Stomach (tissue), 4 donors: ENCODE data around the gene EML3.

Experiments
- EP300 ChIP-seq: sonication (generic); formaldehyde crosslinking; IDR thresholded peaks from one replicate; pipeline ENCODE4 v1.6.1; 2017; ENCODE audit warnings: antibody characterized with exemption
- POLR2A ChIP-seq, 4 donors: fragments of 450-650 bp; IDR thresholded peaks; one replicate each; pipeline ENCODE4 v1.6.1; 2016; ENCODE audit warnings: antibody characterized with exemption in 4 of 4, control low read depth in 2 of 4, mild to moderate bottlenecking in 1 of 4, moderate library complexity in 1 of 4
- TF ChIP-seq, protein P1 (sequence below), 7 experiments: fragments of 450-650 bp in 4 of 7; fragments of 200-600 bp in 3 of 7; sonication (generic) in 3 of 7; IDR thresholded peaks; one replicate each; pipeline ENCODE4 v1.5.1; 2016 to 2019; ENCODE audit warnings: antibody characterized with exemption in 7 of 7, control low read depth in 2 of 7, mild to moderate bottlenecking in 1 of 7

- TF ChIP-seq, protein P1, sequence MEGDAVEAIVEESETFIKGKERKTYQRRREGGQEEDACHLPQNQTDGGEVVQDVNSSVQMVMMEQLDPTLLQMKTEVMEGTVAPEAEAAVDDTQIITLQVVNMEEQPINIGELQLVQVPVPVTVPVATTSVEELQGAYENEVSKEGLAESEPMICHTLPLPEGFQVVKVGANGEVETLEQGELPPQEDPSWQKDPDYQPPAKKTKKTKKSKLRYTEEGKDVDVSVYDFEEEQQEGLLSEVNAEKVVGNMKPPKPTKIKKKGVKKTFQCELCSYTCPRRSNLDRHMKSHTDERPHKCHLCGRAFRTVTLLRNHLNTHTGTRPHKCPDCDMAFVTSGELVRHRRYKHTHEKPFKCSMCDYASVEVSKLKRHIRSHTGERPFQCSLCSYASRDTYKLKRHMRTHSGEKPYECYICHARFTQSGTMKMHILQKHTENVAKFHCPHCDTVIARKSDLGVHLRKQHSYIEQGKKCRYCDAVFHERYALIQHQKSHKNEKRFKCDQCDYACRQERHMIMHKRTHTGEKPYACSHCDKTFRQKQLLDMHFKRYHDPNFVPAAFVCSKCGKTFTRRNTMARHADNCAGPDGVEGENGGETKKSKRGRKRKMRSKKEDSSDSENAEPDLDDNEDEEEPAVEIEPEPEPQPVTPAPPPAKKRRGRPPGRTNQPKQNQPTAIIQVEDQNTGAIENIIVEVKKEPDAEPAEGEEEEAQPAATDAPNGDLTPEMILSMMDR (IDR thresholded peaks at IDR 0.05): no peak
- no peak for TF ChIP-seq POLR2A (IDR thresholded peaks at IDR 0.05)
- no peak for TF ChIP-seq EP300
These were observed 35.8 kb upstream of the EML3 start for GRCh38 chr11:62648185-62648966.
